ENCODE measurements around the gene GOLGA5.

GOLGA5 gene

DNA sequence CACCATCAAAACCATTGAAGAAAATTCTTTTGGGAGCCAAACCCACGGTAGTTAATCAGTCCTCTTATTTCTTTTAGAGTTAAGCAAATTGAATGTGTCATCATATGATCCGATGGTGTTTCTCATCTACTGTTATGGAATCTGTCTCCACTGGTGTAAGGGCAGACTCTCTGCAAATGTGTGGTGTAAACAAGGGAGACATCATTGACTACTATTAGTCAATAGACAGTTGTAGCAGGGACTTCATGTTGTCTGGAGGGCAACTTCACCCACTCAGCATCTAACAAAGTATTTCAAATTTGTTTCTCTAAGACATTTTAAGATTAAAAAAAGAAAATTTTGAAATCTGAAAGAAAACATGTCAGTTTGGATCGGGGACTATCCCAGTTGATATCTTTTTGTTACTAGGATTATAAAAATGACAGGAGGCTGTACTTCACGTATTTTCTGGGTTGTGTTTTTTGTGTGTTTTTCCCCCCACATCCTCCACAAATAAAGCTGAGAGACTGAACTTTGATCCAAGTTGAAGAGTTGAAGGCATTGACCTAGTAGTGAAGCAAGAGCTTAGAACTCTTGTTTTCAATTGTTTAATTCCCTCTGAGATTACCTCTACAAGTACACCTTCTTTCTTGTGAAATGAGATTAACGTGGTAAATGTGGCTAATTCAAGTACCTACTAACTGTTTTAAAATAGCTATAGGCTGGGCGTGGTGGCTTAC is 4.0 kb downstream of the GOLGA5 start:
- TF ChIP-seq CTCF (conservative IDR thresholded peaks at IDR 0.05) = no peak
- TF ChIP-seq ZFX (IDR thresholded peaks at IDR 0.05) = no peak

DNA sequence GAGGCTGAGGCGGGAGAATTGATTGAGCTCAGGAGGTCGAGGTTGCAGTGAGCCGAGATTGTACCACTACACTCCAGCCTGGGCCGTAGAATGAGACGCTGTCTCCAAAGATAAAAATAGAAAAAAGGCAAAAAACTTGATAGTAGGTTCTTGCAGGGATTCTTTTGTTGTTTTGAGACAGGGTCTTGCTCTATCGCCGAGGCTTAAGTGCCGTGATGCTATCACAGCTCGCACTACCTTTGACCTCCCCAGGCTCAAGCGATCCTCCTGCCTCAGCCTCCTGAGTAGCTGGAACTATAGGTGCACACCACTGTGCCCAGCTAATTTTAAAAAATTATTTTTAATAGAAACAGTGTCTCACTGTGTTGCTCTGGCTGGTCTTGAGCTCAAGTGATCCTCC is 4.7 kb downstream of the GOLGA5 start:
- no peak overlapping the region for H3K27ac ChIP-seq
- no peak for TF ChIP-seq CTCF (conservative IDR thresholded peaks at IDR 0.05)
- no peak for TF ChIP-seq ZFX (IDR thresholded peaks at IDR 0.05)

More for the DNA sequence above, 4.0 kb downstream of the GOLGA5 start:
- no peak overlapping the region for H3K27ac ChIP-seq

DNA sequence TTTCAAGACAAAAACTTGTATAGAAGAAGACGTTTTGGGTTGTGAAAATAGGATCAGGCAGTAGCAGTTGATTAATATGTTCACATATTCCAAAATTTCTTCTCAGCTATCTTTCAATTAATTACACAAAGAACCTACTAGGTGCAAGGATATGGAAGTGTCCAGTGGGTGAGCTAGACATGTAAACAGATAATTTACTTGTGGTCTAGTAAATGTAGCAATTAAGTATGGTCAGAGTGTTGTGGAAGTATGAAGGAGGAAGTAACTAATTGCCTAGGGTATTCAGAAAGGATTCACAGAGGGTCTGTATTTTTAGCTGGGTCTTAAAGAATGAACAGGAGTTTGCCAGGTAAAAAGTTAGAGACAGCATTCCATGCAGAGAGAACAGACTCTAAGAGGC is 5.9 kb downstream of the GOLGA5 start:
- TF ChIP-seq CTCF (conservative IDR thresholded peaks at IDR 0.05) = no peak
- no peak for TF ChIP-seq ZFX (IDR thresholded peaks at IDR 0.05)
- no peak overlapping the region for H3K27ac ChIP-seq

- TF ChIP-seq CTCF (conservative IDR thresholded peaks at IDR 0.05) = no peak
- TF ChIP-seq ZFX (IDR thresholded peaks at IDR 0.05) = no peak
- no peak overlapping the region for H3K27ac ChIP-seq
Observed at GRCh38 chr14:92800525-92800924, 6.4 kb downstream of the GOLGA5 start.

- H3K27ac ChIP-seq = no peak overlapping the region
- TF ChIP-seq CTCF (conservative IDR thresholded peaks at IDR 0.05) (no peak; the same call in 1 of the 2 replicates), ZFX (IDR thresholded peaks at IDR 0.05) (no peak)
Observed at GRCh38 chr14:92801917-92802316, 7.8 kb downstream of the GOLGA5 start.

DNA sequence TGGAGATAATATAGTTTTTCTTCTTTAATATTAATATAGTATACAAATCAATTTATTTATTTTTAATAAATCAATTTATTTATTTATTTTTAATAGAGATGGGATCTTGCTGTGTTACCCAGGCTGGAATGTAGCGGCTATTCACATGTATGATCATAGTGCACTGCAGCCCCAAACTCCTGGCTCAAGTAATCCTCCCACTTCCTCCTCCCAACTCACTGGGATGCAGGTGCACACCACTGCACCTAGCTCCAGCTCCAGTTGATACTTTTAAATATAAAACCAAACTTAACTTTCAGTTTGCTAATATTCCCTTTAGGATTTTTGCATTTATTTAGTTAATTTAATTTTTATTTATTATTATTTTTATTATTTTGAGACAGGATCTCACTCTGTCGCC is 8.6 kb downstream of the GOLGA5 start:
- no peak for TF ChIP-seq CTCF (conservative IDR thresholded peaks at IDR 0.05)
- TF ChIP-seq ZFX (IDR thresholded peaks at IDR 0.05) = no peak
- no peak overlapping the region for H3K27ac ChIP-seq

DNA sequence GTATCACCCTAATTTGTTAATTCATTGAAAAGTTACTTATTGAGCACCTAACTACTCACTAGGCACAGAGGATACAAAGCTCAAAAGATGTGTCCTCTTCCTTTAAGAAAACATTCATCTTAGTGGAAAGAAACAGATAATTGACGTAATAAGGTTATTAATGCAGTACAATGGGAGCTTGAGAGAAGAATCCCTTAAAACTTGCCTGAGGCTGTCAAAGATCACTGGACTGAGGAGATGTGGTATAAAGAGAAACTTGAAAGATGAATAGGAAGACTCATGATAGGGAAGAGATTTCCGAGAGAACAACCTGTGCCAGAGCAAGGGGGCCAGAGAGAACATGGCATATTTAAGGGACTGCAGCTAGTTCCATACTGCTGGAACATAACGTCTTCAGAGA is 19.1 kb downstream of the GOLGA5 start:
- no peak for TF ChIP-seq CTCF (conservative IDR thresholded peaks at IDR 0.05)
- no peak for TF ChIP-seq ZFX (IDR thresholded peaks at IDR 0.05)

More for the DNA sequence above, 19.1 kb downstream of the GOLGA5 start:
- H3K27ac ChIP-seq = no peak overlapping the region
